ENCODE measurements around the gene CDV3.

Gene CDV3

DNA sequence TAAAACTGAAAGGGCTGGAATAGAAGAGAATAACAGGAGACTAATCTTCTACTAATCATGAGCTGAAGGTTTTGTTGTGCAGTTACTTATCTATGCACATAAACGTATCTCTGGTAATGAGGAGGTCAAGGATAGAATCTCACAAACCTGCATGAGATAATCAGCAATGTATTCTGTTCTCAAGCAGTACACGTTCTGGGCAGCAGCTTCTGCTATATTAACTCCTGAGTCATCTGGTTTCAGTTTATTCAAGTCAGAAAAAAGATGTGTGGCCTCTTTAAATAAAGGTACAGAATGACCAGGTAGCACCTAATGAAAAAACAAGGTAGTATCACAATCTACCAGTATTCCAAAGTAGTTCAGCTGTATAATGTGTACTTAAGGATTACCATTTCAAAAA, 34.9 kb downstream of the CDV3 start:
- no peak for FAIRE-seq

DNA sequence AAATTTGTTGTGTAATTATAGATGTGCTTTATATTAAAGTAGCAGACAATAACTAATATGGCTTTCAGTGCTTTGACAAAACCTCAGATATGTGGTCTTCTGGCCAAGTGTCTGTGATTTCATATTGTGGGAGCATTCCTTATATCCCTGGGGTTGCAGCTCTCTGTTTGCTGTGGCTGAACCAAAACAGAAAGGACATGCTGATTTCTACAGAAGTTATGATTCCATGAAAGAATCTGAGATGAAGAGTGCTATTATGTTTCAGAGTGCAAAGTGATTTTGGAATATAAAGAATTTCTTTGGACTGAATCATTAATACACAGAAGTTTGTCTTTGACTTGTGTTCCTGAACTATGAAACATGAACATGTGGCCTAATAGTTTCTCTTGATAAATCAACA, 36.5 kb downstream of the CDV3 start:
- FAIRE-seq = no peak

DNA sequence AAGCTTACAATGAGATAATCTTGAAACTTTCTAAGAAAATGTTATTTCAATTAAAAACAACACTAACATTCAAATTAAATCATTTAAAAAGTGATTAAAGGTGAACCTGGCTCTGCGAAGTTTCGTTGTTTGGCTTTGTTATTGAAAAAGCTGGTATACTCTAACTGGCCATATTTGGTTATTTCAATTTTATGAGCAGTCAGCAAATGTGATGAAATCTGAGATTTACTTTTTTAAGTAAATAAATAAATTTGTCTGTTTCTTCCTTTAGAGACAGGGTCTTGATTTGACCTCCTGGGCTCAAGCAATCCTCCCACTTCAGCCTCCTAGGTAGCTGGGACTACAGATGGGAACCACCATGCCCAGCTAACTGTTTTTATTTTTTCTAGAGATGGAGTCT, 38.0 kb downstream of the CDV3 start:
- peak; percentile 25 for FAIRE-seq

DNA sequence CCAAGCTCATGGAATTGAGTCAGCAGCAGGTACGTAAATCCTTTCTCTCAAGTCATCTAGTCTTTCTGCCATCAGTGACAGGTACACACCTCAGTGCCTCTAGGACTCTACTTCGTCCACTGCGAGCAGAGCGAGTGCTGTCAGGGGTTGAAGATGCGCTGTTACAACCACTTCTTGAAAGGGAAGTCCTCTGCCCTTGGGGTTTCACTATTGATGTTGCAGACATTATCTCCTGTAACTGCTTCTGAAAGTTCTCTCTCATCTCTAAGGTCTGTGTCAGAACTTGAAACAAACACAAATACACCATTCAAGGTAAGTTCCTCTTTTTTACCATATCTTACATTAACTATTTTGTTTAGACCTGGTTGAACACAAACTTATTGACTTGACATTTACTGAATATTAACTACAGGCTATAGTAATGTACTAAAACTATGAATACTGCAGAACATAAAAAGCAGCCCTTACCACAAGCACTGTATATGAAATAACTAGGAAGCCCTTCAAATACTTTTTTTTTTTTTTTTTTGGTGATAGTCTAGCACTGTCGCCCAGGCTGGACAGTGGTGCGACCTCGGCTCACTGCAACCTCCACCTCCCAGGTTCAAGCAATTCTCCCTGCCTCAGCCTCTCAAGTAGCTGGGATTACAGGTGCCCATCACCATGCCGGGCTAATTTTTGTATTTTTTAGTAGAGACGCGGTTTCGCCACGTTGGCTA, 46.7 kb downstream of the CDV3 start:
- no peak for FAIRE-seq

DNA sequence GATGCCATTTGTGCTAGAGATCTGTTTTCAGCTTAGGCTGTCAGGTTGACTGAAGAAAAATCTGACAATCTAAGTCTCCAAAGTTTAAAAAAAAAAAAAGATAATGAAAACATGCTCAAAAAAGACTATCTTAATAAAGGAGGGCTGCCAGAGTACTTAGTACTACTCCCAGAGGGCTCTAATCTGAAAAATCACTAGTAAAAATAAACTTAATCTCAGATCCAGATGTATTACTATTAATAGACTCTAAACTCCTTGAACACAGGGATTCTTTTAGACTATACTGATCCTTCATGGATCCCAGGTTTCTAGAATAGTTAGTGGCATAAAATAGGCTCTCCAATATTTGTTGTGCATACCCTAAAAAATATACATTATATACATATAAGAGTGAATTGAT, 54.3 kb downstream of the CDV3 start:
- no peak for FAIRE-seq

DNA sequence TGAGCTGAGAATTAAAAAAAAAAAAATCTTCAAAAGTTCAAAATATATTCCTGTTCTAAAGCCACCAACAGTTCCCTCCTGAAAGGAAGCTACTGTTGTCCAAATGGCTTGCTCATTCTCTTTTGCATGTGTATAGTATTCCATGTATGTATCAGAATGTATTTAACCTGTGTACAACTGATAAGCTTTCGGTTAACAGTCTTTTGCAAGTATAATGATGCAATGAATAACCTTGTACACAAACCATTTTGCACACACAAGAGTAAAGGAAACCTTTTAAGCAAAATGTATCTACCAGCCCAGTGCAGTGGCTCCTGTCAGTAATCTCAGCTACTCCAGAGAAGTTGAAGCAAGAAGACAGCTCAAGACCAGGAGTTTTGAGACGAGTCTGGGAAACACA, 55.7 kb downstream of the CDV3 start:
- no peak for FAIRE-seq

DNA sequence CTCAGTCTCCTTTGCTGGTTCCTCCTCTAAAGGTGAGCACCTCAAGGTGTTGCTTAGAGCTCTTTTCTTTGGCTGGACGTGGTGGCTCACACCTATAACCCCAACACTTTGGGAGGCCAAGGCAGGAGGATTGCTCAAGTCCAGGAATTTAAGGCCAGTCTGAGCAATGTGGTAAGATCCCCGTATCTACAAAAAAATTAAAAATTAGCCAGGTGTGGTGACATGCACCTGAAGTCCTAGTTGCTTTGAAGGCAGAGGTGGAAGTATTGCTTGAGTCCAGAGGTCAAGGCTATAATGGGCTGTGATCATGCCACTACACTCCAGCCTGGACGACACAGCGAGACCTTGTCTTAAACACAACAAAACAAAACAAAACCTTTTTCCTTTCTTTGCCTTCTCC, 60.0 kb downstream of the CDV3 start:
- no peak for FAIRE-seq
